Activated T-cell treated with anti-CD3 and anti-CD28 coated beads, Interleukin-2, amount 50 U/mL, for 72 hours (primary cell): Measurements from ENCODE around the gene COMMD1. TPM values are rescaled to one million over a fixed set of nuclear protein-coding genes. Genes with fewer than 3 reads are reported as not detected.
A peak's percentile ranks its signal among the peaks of the same experiment; 100 is the strongest.
"Not testable (repeated sequence)": the region's sequence is repeated elsewhere in the genome, so short reads cannot be mapped to it uniquely, and the experiment has no call there.

ENCODE experiments used
- ATAC-seq, 2 donors: fragments of 150-1000 bp; cut with Tn5 transposase; replicated peaks in 1 of 2; 2 replicates each; pipeline ENCODE4 v1.10.0; 2021; ENCODE audit warnings: moderate library complexity in 2 of 2, mild to moderate bottlenecking in 1 of 2
- DNase-seq, 2 donors: peaks; one replicate each; pipeline ENCODE4 v3.0.0; 2021 to 2022; ENCODE audit warnings: mixed read lengths in 1 of 2
- H3K27ac Mint-ChIP-seq: one replicate; pipeline ENCODE4 v1.8.0; 2022; ENCODE audit warnings: mild to moderate bottlenecking, moderate library complexity, mixed read lengths
- H3K27me3 Mint-ChIP-seq: one replicate; pipeline ENCODE4 v1.8.0; 2022; ENCODE audit warnings: low read depth, mixed read lengths
- H3K36me3 Mint-ChIP-seq, 2 donors: one replicate each; pipeline ENCODE4 v1.8.0; 2022; ENCODE audit warnings: mixed read lengths in 2 of 2, mild to moderate bottlenecking in 1 of 2; ENCODE audit not compliant: insufficient read depth in 2 of 2
- H3K4me1 Mint-ChIP-seq: one replicate; pipeline ENCODE4 v1.8.0; 2022; ENCODE audit warnings: low read depth, mixed read lengths
- H3K4me3 Mint-ChIP-seq, 2 donors: one replicate each; pipeline ENCODE4 v1.8.0; 2022; ENCODE audit warnings: mild to moderate bottlenecking in 2 of 2, mixed read lengths in 2 of 2, moderate library complexity in 2 of 2
- H3K9me3 Mint-ChIP-seq, 2 donors: one replicate each; pipeline ENCODE4 v1.8.0; 2022; ENCODE audit warnings: mixed read lengths in 2 of 2
- total RNA-seq, 2 donors: library from RNA; stranded (reverse); gene quantifications; one replicate each; pipeline ENCODE4 v1.2.3, GENCODE V29; 2022

COMMD1 gene
- total RNA-seq, 2 donors from 2014 or later: 34.3 to 34.7 TPM

DNA sequence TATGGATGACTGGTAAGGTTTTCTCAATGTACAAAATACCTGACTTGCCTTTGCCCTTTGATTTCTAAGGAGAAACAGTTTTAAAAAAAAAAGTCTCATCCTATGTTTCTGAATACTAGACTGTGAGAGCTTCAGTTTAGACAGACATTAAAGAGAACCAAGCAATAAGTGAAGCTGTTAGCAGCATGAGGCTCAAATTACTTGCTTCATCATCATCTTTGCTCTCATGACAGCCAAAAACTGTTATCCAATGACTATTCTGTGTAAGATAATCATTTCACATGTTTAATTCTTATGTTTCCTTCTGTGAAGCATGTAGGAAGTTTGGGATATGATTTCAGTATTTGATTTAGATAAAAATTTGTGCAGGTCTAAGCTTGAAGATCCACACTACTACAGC, 129.2 kb downstream of the COMMD1 start:
- Mint-ChIP-seq H3K9me3 (no peaks in the 10 kb centered on the region), H3K36me3 (no peaks in the 10 kb centered on the region), H3K27me3 (no peaks in the 10 kb centered on the region), H3K27ac (no peak overlapping the region), H3K4me1 (peaks cover 17% of the 10 kb centered on the region), H3K4me3 (no peak overlapping the region)
- ATAC-seq (no peak), DNase-seq (no peak)

DNA sequence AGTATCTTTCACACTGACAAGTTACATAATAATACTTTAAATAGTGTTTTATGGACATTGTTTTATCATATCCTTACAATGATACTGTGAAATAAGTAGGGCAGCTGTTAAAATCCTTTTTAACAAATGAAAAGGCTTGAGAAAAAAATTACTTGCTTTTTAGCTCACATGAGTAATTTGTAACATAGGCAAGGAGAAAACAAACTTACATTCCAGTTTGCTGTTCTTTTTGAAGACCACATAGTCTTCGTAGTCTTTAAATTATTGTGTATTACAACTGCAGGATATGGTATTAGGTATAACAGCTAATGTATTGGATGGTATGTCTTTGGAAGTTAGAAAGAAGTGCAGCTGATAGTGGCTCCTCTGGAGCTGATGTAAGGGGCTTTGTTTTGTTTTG, 130.8 kb downstream of the COMMD1 start:
- Mint-ChIP-seq H3K4me3 (no peak overlapping the region), H3K9me3 (peaks cover 0 to 2% of the 10 kb centered on the region in 2 donors), H3K27ac (no peak overlapping the region), H3K4me1 (peaks cover 29% of the 10 kb centered on the region), H3K27me3 (no peaks in the 10 kb centered on the region), H3K36me3 (no peaks in the 10 kb centered on the region)
- ATAC-seq: no peak
- DNase-seq: no peak

DNA sequence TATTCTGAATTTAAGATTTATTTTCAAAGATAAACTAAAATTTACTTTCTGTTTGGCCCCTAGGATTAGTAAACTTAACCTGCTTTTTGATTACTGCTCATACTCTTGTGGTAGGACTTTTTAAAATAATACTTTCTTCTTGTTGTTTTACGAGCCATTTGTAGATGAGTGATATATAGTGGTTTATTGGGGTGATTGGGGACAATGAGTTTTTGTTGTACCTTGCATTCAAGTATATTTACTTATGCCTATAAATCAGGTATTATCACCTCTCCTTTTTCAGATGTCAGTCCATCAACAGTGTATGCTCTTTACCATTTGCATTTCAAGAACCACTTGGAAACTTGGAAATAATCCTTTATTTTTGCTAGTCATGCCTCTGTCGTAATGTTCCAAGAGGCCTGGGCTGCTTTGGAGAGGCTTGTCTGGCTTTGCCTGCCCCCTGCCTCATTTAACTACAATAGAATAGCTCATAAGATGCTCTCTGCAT, 131.3 kb downstream of the COMMD1 start:
- peaks cover 0 to 2% of the 10 kb centered on the region in 2 donors for H3K9me3 Mint-ChIP-seq
- no peaks in the 10 kb centered on the region for H3K27me3 Mint-ChIP-seq
- H3K27ac Mint-ChIP-seq: no peak overlapping the region
- peaks cover 2 to 3% of the 10 kb centered on the region in 2 donors for H3K36me3 Mint-ChIP-seq
- ATAC-seq (no peak), DNase-seq (no peak)
- no peak overlapping the region for H3K4me3 Mint-ChIP-seq
- H3K4me1 Mint-ChIP-seq: peaks cover 34% of the 10 kb centered on the region

DNA sequence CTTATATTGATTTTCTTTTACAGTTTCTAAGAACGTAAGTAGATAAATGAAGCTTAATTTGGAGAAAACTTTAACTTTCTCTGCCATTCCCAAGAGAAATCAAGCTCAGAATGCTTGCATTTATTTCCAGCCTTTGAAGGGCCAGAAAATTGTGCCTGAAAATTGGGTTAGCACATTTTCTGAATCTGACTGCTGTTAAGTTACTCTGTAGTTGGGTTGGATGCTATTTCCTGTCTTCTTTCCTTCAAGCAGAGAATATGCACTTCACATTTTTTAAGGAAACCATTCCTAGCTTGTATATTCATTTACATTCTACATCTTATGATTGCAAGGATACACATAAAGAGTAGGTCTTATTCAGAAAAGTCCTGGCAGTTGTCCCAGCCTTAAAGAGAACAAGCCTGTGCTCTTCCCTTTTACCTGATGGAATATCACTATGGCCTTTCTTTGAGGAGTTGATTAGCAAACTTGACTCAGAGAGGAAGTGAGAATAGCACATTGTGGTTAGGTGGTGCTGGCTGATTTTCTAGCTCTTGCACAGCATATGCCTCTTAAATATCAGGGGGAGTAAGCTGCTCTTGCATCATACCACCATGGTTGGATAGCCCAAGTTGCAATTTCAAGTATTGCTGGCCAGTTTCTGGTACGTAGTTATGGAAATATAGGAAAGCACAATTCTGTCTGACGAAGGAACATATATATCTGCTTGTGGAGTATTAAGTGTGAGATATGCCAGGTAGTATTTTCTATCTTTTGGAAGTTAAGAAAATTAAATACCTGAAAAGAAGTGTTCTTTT, 133.7 kb downstream of the COMMD1 start:
- DNase-seq: peak; percentile 33 to 40
- H3K27me3 Mint-ChIP-seq: no peaks in the 10 kb centered on the region
- H3K4me1 Mint-ChIP-seq: peaks cover 34% of the 10 kb centered on the region
- peak; percentile 94 to 98 for ATAC-seq
- H3K9me3 Mint-ChIP-seq: peaks cover 0 to 2% of the 10 kb centered on the region in 2 donors
- peak overlapping the region; percentile 89 for H3K27ac Mint-ChIP-seq
- H3K36me3 Mint-ChIP-seq: peaks cover 2 to 6% of the 10 kb centered on the region in 2 donors
- peak overlapping the region; percentile 3 to 76 for H3K4me3 Mint-ChIP-seq

DNA sequence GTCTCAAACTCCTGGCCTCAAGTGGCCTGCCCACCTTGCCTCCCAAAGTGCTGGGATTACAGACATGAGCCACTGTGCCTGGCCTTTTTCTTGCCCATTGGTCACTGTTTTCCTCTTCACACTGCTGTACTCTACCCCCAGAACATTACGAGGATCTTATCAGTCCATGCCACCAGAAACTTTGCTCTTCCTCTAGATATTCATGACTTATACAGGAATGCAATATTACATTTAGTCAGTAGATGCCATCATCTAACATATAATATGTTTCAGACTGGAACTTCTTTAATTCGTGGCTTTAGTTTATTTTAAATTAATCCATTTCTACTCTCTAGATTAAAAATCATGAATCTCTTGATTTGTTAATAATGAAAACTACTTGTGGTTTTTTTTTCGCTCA, 135.5 kb downstream of the COMMD1 start:
- no peaks in the 10 kb centered on the region for H3K27me3 Mint-ChIP-seq
- ATAC-seq (no peak), DNase-seq (no peak)
- H3K4me3 Mint-ChIP-seq: no peak overlapping the region
- peak overlapping the region; percentile 7 for H3K27ac Mint-ChIP-seq
- H3K9me3 Mint-ChIP-seq: peaks cover 0 to 4% of the 10 kb centered on the region in 2 donors
- peaks cover 2 to 7% of the 10 kb centered on the region in 2 donors for H3K36me3 Mint-ChIP-seq
- peaks cover 34% of the 10 kb centered on the region for H3K4me1 Mint-ChIP-seq

DNA sequence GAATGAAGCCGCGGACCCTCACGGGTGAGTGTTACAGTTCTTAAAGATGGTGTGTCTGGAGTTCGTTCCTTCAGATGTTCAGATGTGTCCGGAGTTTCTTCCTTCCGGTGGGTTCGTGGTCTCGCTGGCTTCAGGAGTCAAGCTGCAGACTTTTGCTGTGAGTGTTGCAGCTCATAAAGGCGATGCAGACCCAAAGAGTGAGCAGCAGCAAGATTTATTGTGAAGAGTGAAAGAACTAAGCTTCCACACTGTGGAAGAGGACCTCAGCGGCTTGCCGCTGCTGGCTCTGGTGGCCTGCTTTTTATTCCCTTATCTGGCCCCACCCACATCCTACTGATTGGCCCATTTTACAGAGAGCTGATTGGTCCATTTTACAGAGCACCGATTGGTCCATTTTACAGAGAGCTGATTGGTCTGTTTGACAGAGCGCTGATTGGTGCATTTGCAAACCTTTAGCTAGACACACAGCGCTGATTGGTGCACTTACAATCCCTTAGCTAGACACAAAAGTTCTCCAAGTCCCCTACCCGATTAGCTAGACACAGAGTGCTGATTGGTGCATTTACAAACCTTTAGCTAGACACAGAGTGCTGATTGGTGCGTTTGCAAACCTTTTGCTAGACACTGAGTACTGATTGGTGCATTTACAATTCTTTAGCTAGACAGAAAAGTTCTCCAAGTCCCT, 136.4 kb downstream of the COMMD1 start:
- H3K27ac Mint-ChIP-seq, H3K27me3 Mint-ChIP-seq, DNase-seq, H3K9me3 Mint-ChIP-seq, ATAC-seq, H3K4me3 Mint-ChIP-seq, H3K36me3 Mint-ChIP-seq: not testable (repeated sequence)
- peaks cover 30% of the 10 kb centered on the region for H3K4me1 Mint-ChIP-seq

DNA sequence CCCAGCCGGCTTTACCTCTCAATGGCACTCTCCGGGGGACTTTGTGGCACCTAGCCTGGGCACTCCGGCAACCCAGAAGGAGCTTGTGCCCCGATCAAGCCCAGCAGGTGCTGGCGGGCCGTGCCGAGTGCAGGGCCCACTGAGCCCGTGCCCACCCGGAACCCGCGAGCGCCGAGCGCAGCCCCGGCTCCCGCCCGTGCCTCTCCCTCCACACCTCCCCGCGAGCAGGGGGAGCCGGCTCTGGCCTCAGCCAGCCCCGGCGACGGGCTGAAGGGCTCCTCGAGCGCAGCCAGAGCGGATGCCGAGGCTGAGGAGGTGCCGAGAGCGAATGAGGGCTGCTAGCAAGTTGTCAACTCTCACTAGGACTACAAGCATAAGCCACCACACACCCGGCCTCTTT, 136.9 kb downstream of the COMMD1 start:
- Mint-ChIP-seq H3K27me3 (no peaks in the 10 kb centered on the region), H3K9me3 (peaks cover 0 to 4% of the 10 kb centered on the region in 2 donors), H3K27ac (no peak overlapping the region), H3K36me3 (peaks cover 2 to 7% of the 10 kb centered on the region in 2 donors), H3K4me1 (peaks cover 29% of the 10 kb centered on the region), H3K4me3 (no peak overlapping the region)
- DNase-seq (no peak), ATAC-seq (no peak)

DNA sequence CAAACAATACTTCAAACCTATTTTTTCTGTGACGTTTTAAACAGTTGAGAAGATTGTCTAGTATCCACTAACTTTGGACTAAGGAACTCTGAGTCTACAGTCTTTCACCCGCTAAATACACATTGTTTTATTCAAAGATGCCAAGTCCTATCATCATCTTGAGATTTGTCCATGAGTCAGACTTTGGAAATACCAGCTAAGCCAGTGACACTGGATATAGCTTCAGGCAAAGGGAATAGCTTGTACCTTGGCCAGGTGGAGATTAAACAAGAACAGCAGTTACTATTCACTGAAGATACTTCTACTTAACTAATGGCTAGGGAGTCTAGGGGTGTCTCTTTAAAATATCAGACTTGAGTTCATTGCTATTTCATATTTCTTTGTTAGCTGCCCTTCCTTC, 137.5 kb downstream of the COMMD1 start:
- DNase-seq: no peak
- no peak overlapping the region for H3K27ac Mint-ChIP-seq
- H3K27me3 Mint-ChIP-seq: no peaks in the 10 kb centered on the region
- no peak overlapping the region for H3K4me3 Mint-ChIP-seq
- ATAC-seq: no peak
- peaks cover 29% of the 10 kb centered on the region for H3K4me1 Mint-ChIP-seq
- H3K36me3 Mint-ChIP-seq: peaks cover 2 to 7% of the 10 kb centered on the region in 2 donors
- peaks cover 0 to 4% of the 10 kb centered on the region in 2 donors for H3K9me3 Mint-ChIP-seq

DNA sequence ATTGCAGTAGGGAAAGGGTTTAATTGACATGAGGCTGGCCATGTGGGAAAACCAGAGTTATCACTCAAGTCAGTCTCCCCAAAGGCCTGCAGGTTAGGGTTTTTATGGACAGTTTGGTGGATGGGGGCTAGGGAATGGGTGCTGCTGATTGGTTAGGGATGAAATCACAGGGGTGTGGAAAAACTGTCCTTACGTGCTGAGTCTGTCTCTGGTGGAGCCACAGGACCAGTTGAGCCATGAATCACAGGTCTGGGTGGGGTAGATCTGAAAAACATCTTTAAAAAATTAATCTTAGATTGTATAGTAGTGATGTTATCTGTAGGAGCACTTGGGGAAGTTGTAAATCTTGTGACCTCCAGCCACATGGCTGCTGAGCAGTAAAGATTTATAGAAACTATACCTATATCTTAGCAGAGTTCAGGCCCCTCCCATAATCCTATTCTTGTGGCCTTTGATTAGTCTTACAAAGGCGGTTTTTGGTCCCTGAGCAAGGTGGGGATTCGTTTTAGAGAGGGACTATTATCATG, 139.6 kb downstream of the COMMD1 start:
- peaks cover 2 to 7% of the 10 kb centered on the region in 2 donors for H3K36me3 Mint-ChIP-seq
- H3K9me3 Mint-ChIP-seq: peaks cover 0 to 4% of the 10 kb centered on the region in 2 donors
- H3K27ac Mint-ChIP-seq: no peak overlapping the region
- no peak for ATAC-seq
- H3K4me3 Mint-ChIP-seq: no peak overlapping the region
- H3K27me3 Mint-ChIP-seq: no peaks in the 10 kb centered on the region
- no peak for DNase-seq
- H3K4me1 Mint-ChIP-seq: peaks cover 13% of the 10 kb centered on the region

DNA sequence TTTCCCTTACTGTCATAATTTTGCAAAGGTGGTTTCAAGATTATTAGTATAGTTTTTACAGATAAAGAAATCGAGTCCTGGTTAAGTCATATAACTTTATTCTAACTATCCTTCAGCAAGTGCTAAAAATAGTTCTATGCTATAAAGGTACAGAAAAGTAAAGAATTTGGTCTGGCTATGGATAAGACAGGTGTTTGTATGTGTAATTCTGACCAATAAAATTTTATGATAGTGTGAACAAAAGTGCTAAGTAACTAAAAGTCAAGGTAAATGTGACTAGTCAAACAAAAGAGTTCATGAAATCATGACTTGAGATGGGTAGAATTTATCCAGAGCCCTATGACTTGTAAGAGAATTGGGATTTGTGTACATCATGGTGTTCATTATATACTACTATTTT, 140.7 kb downstream of the COMMD1 start:
- H3K4me1 Mint-ChIP-seq: peaks cover 6% of the 10 kb centered on the region
- H3K27ac Mint-ChIP-seq: no peak overlapping the region
- H3K9me3 Mint-ChIP-seq: peaks cover 0 to 2% of the 10 kb centered on the region in 2 donors
- ATAC-seq: no peak
- peaks cover 2 to 7% of the 10 kb centered on the region in 2 donors for H3K36me3 Mint-ChIP-seq
- H3K4me3 Mint-ChIP-seq: no peak overlapping the region
- no peak for DNase-seq
- H3K27me3 Mint-ChIP-seq: no peaks in the 10 kb centered on the region

DNA sequence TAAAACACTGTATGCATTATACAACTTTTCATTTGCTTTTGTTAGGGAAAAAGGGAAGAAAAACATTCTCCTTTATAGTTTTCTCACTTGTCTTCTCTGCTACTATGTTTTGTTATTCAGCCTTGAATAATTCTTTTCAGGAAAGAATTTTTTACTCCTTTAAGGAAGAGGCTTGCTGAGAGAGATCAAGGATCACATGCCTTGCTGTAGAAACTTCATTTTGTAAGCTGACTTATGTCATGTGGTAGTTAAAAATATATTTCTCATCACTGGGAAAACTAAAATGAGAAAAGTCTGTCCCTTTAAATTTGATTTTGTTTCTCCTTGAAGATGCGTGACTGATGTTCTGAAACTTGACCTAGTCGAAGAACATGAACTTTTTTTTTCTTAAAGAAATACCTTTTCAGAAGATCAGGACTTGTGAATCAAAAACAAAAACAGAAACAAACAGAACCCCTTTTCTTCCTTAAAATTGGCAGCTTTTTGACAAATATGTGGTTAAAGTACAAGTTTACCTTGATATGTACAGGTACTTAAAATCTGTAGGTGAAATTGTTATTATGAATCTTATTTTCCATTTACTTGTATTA, 145.1 kb downstream of the COMMD1 start:
- Mint-ChIP-seq H3K4me1 (peaks cover 18% of the 10 kb centered on the region), H3K27ac (no peak overlapping the region), H3K36me3 (no peaks in the 10 kb centered on the region), H3K4me3 (no peak overlapping the region), H3K9me3 (no peaks in the 10 kb centered on the region), H3K27me3 (no peaks in the 10 kb centered on the region)
- no peak for ATAC-seq
- DNase-seq: no peak

DNA sequence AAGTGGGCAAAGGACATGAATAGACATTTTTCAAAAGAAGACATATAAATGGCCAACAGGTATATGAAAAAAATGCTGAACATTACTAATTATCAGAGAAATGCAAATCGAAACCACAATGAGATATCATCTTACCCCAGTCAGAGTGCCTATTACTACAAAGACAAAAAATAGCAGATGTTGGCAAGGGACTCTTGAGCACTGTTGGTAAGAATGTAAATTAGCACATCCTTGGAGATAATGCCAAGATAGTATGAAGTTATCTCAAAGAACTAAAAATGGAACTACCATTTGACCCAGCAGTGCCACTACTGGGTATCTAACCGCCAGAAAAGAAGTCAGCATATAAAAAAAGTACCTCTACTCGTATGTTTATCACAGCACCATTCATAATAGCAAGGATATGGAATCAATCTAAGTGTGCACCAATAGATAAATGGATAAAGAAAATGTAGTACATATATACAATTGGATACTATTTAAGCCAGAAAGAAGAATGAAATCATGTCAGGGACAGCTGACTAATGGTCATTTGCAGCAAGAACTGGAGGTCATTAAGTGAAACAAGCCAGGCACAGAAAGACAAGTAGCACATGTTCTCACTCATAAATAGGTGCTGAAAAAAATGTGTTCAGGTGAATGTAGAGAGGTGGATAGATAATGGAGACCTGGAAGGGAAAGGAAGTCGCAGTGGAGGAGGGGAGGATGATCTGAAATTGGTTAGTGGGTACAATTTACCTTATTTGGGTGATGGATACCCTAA, 148.7 kb downstream of the COMMD1 start:
- Mint-ChIP-seq H3K4me3 (no peak overlapping the region), H3K27ac (no peak overlapping the region), H3K27me3 (no peaks in the 10 kb centered on the region), H3K9me3 (no peaks in the 10 kb centered on the region), H3K36me3 (no peaks in the 10 kb centered on the region), H3K4me1 (peaks cover 22% of the 10 kb centered on the region)
- ATAC-seq (no peak), DNase-seq (no peak)
